NCI-H510A (cell line): ENCODE results near the gene C1QTNF12.
A peak's percentile ranks its signal among the peaks of the same experiment; 100 is the strongest.
"Not testable (repeated sequence)": the region's sequence is repeated elsewhere in the genome, so short reads cannot be mapped to it uniquely, and the experiment has no call there.

Experiments used
- DNase-seq: peaks from one replicate; lab custom pipeline; 2025; lab: John Stamatoyannopoulos, UW

C1QTNF12 gene

GRCh38 chr1:1259540-1259939 is 13.0 kb upstream of the C1QTNF12 start:
- DNase-seq = no peak

GRCh38 chr1:1259119-1259488 is 12.6 kb upstream of the C1QTNF12 start:
- no peak for DNase-seq

GRCh38 chr1:1256956-1257871 is 10.7 kb upstream of the C1QTNF12 start:
- DNase-seq = no peak

- DNase-seq = no peak
Observed at GRCh38 chr1:1255611-1256010, 9.1 kb upstream of the C1QTNF12 start.

- no peak for DNase-seq
Observed at GRCh38 chr1:1255078-1255477, 8.6 kb upstream of the C1QTNF12 start.

- no peak for DNase-seq
Observed at GRCh38 chr1:1254667-1254998, 8.1 kb upstream of the C1QTNF12 start.

- DNase-seq = no peak
Observed at GRCh38 chr1:1253972-1254666, 7.6 kb upstream of the C1QTNF12 start.

- DNase-seq = no peak
Observed at GRCh38 chr1:1253314-1253713, 6.8 kb upstream of the C1QTNF12 start.

GRCh38 chr1:1250786-1251284 is 4.3 kb upstream of the C1QTNF12 start:
- peak; percentile 97 for DNase-seq

- not testable (repeated sequence) for DNase-seq
Observed at GRCh38 chr1:1248009-1248913, 1.7 kb upstream of the C1QTNF12 start.

GRCh38 chr1:1247341-1247913 is 905 bp upstream of the C1QTNF12 start:
- no peak for DNase-seq

GRCh38 chr1:1245817-1246576 is 525 bp downstream of the C1QTNF12 start:
- no peak for DNase-seq

GRCh38 chr1:1245178-1245816 is 1.2 kb downstream of the C1QTNF12 start:
- no peak for DNase-seq

- DNase-seq = no peak
Observed at GRCh38 chr1:1244192-1244811, 2.2 kb downstream of the C1QTNF12 start.

GRCh38 chr1:1243807-1244191 is 2.7 kb downstream of the C1QTNF12 start:
- DNase-seq = no peak

GRCh38 chr1:1243266-1243660 is 3.3 kb downstream of the C1QTNF12 start:
- no peak for DNase-seq

GRCh38 chr1:1242461-1243265 is 3.9 kb downstream of the C1QTNF12 start:
- DNase-seq = no peak

- DNase-seq = no peak
Observed at GRCh38 chr1:1241588-1242219, 4.8 kb downstream of the C1QTNF12 start.
